ENCODE results near the gene PKP2. TPM values are rescaled to one million over a fixed set of nuclear protein-coding genes. Genes with fewer than 3 reads are reported as not detected.

The PKP2 gene
- total RNA-seq (6.5 and 9.1 TPM in 2 replicates), polyA plus RNA-seq (1.4 and 1.5 TPM in 2 replicates), polyA minus RNA-seq (2.5 and 3.4 TPM in 2 replicates), Bru-seq, nascent RNA (percentile 48 among the genes with signal in this experiment), BruChase-seq, experiment 1, labeled RNA remaining after a 6-hour chase (percentile 48 among the genes with signal in this experiment), BruChase-seq, experiment 2, labeled RNA remaining after a 2-hour chase (percentile 45 among the genes with signal in this experiment)
- polyA plus RNA-seq (2011; cell fraction: cytosol; rRNA removed) = 1.4 and 1.8 TPM in 2 replicates
- polyA plus RNA-seq (2011; cell fraction: nucleus; rRNA removed) = 1.7 and 1.9 TPM in 2 replicates
- polyA plus RNA-seq (2012) = 3.9 and 7.0 TPM in 2 replicates
- 8.4 TPM for polyA minus RNA-seq (2011; cell fraction: cytosol; rRNA and poly(A)+ RNA removed)
- polyA minus RNA-seq (2011; cell fraction: nucleus; rRNA and poly(A)+ RNA removed) = 2.7 and 4.4 TPM in 2 replicates
- long read RNA-seq, full-length matches to known transcripts = 22 of 27 reads
- long read RNA-seq, partial matches to known transcripts = 2 of 27 reads
- long read RNA-seq, other reads (novel, unspliced or antisense) = 3 of 27 reads

DNA sequence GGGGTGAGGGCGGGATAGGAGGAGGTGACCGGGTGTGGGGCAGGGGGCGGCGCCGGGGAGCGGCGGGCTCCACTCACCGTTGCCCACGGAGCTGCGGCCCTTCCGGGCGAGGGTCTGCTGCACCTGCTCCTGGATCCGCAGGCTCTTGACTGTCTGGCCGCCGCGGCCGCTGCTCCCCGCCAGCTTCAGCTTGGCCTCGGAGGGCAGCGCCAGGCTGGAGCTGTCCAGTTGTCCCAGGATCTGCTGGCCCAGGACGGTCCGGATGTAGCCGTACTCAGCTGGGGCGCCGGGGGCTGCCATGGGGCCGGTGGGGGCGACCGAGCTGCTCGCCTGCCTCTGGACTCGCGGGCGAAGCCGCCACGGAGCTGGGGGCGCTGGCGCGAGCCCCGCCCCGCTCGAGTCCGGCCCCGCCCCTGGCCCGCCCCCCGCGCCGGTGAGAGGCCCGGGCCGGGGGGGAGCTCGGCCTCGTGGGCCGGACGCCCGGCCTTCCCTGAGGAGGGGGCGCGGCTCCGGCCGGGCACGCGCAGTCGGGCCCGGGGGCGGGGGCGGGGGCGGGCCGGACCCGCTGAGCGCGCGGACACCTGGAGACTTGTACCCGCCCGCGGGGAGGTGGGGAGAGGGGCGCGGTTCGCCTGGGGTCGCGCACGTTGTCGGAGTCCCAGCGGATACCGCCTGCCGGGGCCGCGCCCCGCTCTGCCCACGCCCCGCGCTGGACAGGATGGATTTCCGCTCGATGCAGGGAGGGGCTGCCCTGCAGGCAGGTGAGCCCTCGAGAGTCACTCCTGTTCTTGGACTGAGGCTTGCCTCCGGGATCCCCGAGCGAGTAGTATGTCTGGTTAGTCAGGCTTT lies at the start of gene PKP2:
TSS of gene PKP2 (minus strand) at position 346 of the 849 bp plus-strand sequence. CDS start at position 300, 46 bp downstream.
- intact Hi-C loops (cut with micrococcal nuclease) (loop anchor here (1.0 kb wide), 2 partner anchors 23 to 140 kb away; no protein-coding TSS in a partner anchor), dilution Hi-C loops (cut with MboI; ENCODE audit: extremely low pct_ligation_motif_present, low sequenced_read_pairs) (no loop called here)
- ChIA-PET POLR2A (interaction anchor here (0.7 kb wide), 1 partner anchor 141 kb away, joined by 3 read pairs; the partner anchor contains the start of gene YARS2), CTCF (interaction anchor here (1.2 to 1.6 kb wide), 3 partner anchors 23 to 1126 kb away, joined by 3 to 13 read pairs (median 10); partner anchors contain the start of genes ALG10 and YARS2)
- Histone ChIP-seq H3K27me3 (ENCODE audit: control insufficient read depth in 2 of 2, insufficient read depth in 2 of 2, low read length in 2 of 2) (peaks cover 8 to 15% of the 10 kb centered on the region in 2 experiments), H3K27ac (ENCODE audit: insufficient read depth, low read depth, low read length) (no peak within 1 kb of the TSS), H3K36me3 (ENCODE audit: control insufficient read depth in 2 of 2, extremely low read depth in 1 of 2, insufficient read depth in 2 of 2, low read length in 2 of 2) (no peaks in the 10 kb centered on the region), H3K4me3 (replicated peaks in 1 of 3; ENCODE audit: insufficient read depth in 1 of 3, low read depth in 1 of 3, low read length in 3 of 3) (peak within 1 kb of the TSS in 2 of 3 experiments; percentile 58 to 61), H4K20me1 (replicated peaks; ENCODE audit: control insufficient read depth, extremely low read depth, insufficient read depth, low read length) (no peaks in the 10 kb centered on the region), H3K4me2 (ENCODE audit: insufficient read depth, low read length) (peak within 1 kb of the TSS; percentile 64), H3K79me2 (ENCODE audit: control insufficient read depth, insufficient read depth, low read length) (no peaks in the 10 kb centered on the region), H3K4me1 (ENCODE audit: control insufficient read depth, extremely low read depth, insufficient read depth, low read length) (peaks cover 12% of the 10 kb centered on the region), H2AFZ (ENCODE audit: low read depth, low read length) (peak within 1 kb of the TSS; percentile 81), H3K9me1 (replicated peaks; ENCODE audit: control insufficient read depth, extremely low read depth, insufficient read depth, low read length) (no peaks in the 10 kb centered on the region), H3K9me3 (replicated peaks; ENCODE audit: control insufficient read depth, insufficient read depth, low read length) (no peaks in the 10 kb centered on the region), H3K9ac (replicated peaks; ENCODE audit: extremely low read depth, insufficient read depth, low read length) (no peak within 1 kb of the TSS)
- peak; percentile 36 for DNase-seq (ENCODE audit: low read depth, low spot score)
- no peak for FAIRE-seq
- TF ChIP-seq EZH2 (IDR thresholded peaks at IDR 0.05; ENCODE audit: borderline replicate concordance, low read depth, low read length, severe bottlenecking) = peak; percentile 43
- TF ChIP-seq, protein P1, sequence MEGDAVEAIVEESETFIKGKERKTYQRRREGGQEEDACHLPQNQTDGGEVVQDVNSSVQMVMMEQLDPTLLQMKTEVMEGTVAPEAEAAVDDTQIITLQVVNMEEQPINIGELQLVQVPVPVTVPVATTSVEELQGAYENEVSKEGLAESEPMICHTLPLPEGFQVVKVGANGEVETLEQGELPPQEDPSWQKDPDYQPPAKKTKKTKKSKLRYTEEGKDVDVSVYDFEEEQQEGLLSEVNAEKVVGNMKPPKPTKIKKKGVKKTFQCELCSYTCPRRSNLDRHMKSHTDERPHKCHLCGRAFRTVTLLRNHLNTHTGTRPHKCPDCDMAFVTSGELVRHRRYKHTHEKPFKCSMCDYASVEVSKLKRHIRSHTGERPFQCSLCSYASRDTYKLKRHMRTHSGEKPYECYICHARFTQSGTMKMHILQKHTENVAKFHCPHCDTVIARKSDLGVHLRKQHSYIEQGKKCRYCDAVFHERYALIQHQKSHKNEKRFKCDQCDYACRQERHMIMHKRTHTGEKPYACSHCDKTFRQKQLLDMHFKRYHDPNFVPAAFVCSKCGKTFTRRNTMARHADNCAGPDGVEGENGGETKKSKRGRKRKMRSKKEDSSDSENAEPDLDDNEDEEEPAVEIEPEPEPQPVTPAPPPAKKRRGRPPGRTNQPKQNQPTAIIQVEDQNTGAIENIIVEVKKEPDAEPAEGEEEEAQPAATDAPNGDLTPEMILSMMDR (IDR thresholded peaks at IDR 0.05; ENCODE audit: extremely low read depth in 1 of 2, insufficient read depth in 1 of 2, low read depth in 1 of 2, low read length in 2 of 2) = no peak
- BruUV-seq (replicated peaks) = no TSS peak
